Neural cell (in vitro differentiated cells): Measurements from ENCODE around the gene SLC24A3. TPM values are rescaled to one million over a fixed set of nuclear protein-coding genes. Genes with fewer than 3 reads are reported as not detected.

Experiments
- H2AFZ ChIP-seq: fragments of 200-600, 300-800 bp; sonication (generic), shearing (Covaris generic); 2 replicates; pipeline ENCODE4 v1.6.0; 2014; ENCODE audit warnings: low read depth, mild to moderate bottlenecking, antibody characterized with exemption, low read length, moderate library complexity
- H3F3A ChIP-seq: fragments of 200-600 bp; shearing (Covaris generic); 2 replicates; pipeline ENCODE4 v1.6.1; 2016; ENCODE audit warnings: mild to moderate bottlenecking, moderate library complexity, mixed read lengths, antibody characterized with exemption, low read length; ENCODE audit not compliant: insufficient read depth, poor library complexity, severe bottlenecking
- H3K27ac ChIP-seq: fragments of 200-600, 300-800 bp; sonication (generic), shearing (Covaris generic); 2 replicates; pipeline ENCODE4 v1.5.1; 2014; ENCODE audit warnings: mild to moderate bottlenecking, low read length, moderate library complexity
- H3K27me3 ChIP-seq: fragments of 300-800, 200-600 bp; sonication (generic), shearing (Covaris generic); 2 replicates; pipeline ENCODE4 v1.6.0; 2014; ENCODE audit warnings: mild to moderate bottlenecking, low read depth, low read length, moderate library complexity; ENCODE audit not compliant: insufficient read depth
- H3K36me3 ChIP-seq: fragments of 300-800, 200-600 bp; sonication (generic), shearing (Covaris generic); 2 replicates; pipeline ENCODE4 v1.5.1; 2014; ENCODE audit warnings: mild to moderate bottlenecking, antibody characterized with exemption, low read length, moderate library complexity; ENCODE audit not compliant: insufficient read depth
- H3K4me2 ChIP-seq: fragments of 300-800, 200-600 bp; sonication (generic), shearing (Covaris generic); 2 replicates; pipeline ENCODE4 v1.6.0; 2014; ENCODE audit warnings: mild to moderate bottlenecking, low read length
- H3K4me3 ChIP-seq: fragments of 300-800, 200-600 bp; sonication (generic), shearing (Covaris generic); 2 replicates; pipeline ENCODE4 v1.5.1; 2014; ENCODE audit warnings: mild to moderate bottlenecking, low read length, moderate library complexity
- H3K79me2 ChIP-seq: fragments of 200-600 bp; shearing (Covaris generic); replicated peaks from 2 replicates; pipeline ENCODE4 v1.6.0; 2014; ENCODE audit warnings: mild to moderate bottlenecking, low read length, moderate library complexity; ENCODE audit not compliant: insufficient read depth
- H3K9ac ChIP-seq: fragments of 300-800, 200-600 bp; sonication (generic), shearing (Covaris generic); 2 replicates; pipeline ENCODE4 v1.6.1; 2016; ENCODE audit warnings: mild to moderate bottlenecking, low read length, mixed read lengths
- H3K9me2 ChIP-seq: fragments of 200-600 bp; shearing (Covaris generic); 2 replicates; pipeline ENCODE4 v1.6.1; 2016; ENCODE audit warnings: mild to moderate bottlenecking, low read length, mixed read lengths; ENCODE audit not compliant: insufficient read depth
- H3K9me3 ChIP-seq: fragments of 200-600, 300-800 bp; sonication (generic), shearing (Covaris generic); 2 replicates; pipeline ENCODE4 v1.6.1; 2016; ENCODE audit warnings: mild to moderate bottlenecking, mixed run types, low read length, moderate library complexity, mixed read lengths
- H4K20me1 ChIP-seq: fragments of 200-600 bp; shearing (Covaris generic); 2 replicates; pipeline ENCODE4 v1.6.1; 2016; ENCODE audit warnings: mild to moderate bottlenecking, mixed run types; ENCODE audit not compliant: insufficient read depth
- EP300 ChIP-seq: fragments of 450-650 bp; conservative IDR thresholded peaks from 2 replicates; pipeline ENCODE4 v1.6.1; 2014; ENCODE audit warnings: antibody characterized with exemption, mild to moderate bottlenecking, moderate library complexity; ENCODE audit not compliant: poor library complexity, severe bottlenecking
- EZH2 ChIP-seq: fragments of 200-600, 300-800 bp; shearing (Covaris generic), sonication (generic); IDR thresholded peaks from 2 replicates; pipeline ENCODE4 v1.6.1; 2014; ENCODE audit warnings: antibody characterized with exemption, low read length, borderline replicate concordance, mild to moderate bottlenecking; ENCODE audit not compliant: insufficient read depth, poor library complexity, severe bottlenecking
- MXI1 ChIP-seq: fragments of 450-650 bp; conservative IDR thresholded peaks from 2 replicates; pipeline ENCODE4 v1.6.1; 2014; ENCODE audit warnings: antibody characterized with exemption, mild to moderate bottlenecking; ENCODE audit not compliant: poor library complexity, severe bottlenecking
- POLR2AphosphoS5 ChIP-seq: IDR thresholded peaks from 2 replicates; pipeline ENCODE4 v1.6.1; 2012
- RAD21 ChIP-seq: fragments of 450-650 bp; conservative IDR thresholded peaks from 2 replicates; pipeline ENCODE4 v1.6.1; 2014; ENCODE audit warnings: antibody characterized with exemption, mild to moderate bottlenecking, moderate library complexity
- SMC3 ChIP-seq: fragments of 450-650 bp; conservative IDR thresholded peaks from 2 replicates; pipeline ENCODE4 v1.6.1; 2014; ENCODE audit warnings: antibody characterized with exemption, mild to moderate bottlenecking, moderate library complexity; ENCODE audit not compliant: poor library complexity
- TAF1 ChIP-seq: IDR thresholded peaks from 2 replicates; pipeline ENCODE4 v1.6.1; 2012; ENCODE audit warnings: low read depth
- polyA plus RNA-seq: library from polyadenylated mRNA; depleted of rRNA; stranded (reverse); fragments of >200 nt; gene quantifications from 2 replicates; pipeline ENCODE4 v1.2.3, GENCODE V29; 2014
- TF ChIP-seq, protein P1 (sequence below): fragments of 450-650 bp; IDR thresholded peaks from 2 replicates; pipeline ENCODE4 v1.5.1; 2014; ENCODE audit warnings: antibody characterized with exemption, mild to moderate bottlenecking, moderate library complexity; ENCODE audit not compliant: poor library complexity, severe bottlenecking
- TF ChIP-seq, protein P2 (sequence below): IDR thresholded peaks from 2 replicates; pipeline ENCODE4 v1.6.1; 2012; ENCODE audit warnings: borderline replicate concordance

Gene SLC24A3
- polyA plus RNA-seq, 1 donor from 2014 or later, result 6.5 TPM

GRCh38 chr20:19605786-19606485 is 393.5 kb downstream of the SLC24A3 start:
- no peaks in the 10 kb centered on the region for H3K9me2 ChIP-seq
- H3K27ac ChIP-seq, result peak overlapping the region; percentile 15
- H3F3A ChIP-seq, result no peaks in the 10 kb centered on the region
- no peak overlapping the region for H2AFZ ChIP-seq
- H3K9ac ChIP-seq, result no peak overlapping the region
- H3K4me2 ChIP-seq, result no peak overlapping the region
- no peaks in the 10 kb centered on the region for H3K27me3 ChIP-seq
- no peaks in the 10 kb centered on the region for H3K36me3 ChIP-seq
- H4K20me1 ChIP-seq, result no peaks in the 10 kb centered on the region
- no peaks in the 10 kb centered on the region for H3K79me2 ChIP-seq
- peak; percentile 10 for TF ChIP-seq EP300
- no peak for TF ChIP-seq TAF1
- TF ChIP-seq SMC3, result no peak
- TF ChIP-seq RAD21, result no peak
- no peak for TF ChIP-seq MXI1
- TF ChIP-seq, protein P1, sequence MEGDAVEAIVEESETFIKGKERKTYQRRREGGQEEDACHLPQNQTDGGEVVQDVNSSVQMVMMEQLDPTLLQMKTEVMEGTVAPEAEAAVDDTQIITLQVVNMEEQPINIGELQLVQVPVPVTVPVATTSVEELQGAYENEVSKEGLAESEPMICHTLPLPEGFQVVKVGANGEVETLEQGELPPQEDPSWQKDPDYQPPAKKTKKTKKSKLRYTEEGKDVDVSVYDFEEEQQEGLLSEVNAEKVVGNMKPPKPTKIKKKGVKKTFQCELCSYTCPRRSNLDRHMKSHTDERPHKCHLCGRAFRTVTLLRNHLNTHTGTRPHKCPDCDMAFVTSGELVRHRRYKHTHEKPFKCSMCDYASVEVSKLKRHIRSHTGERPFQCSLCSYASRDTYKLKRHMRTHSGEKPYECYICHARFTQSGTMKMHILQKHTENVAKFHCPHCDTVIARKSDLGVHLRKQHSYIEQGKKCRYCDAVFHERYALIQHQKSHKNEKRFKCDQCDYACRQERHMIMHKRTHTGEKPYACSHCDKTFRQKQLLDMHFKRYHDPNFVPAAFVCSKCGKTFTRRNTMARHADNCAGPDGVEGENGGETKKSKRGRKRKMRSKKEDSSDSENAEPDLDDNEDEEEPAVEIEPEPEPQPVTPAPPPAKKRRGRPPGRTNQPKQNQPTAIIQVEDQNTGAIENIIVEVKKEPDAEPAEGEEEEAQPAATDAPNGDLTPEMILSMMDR, result no peak
- TF ChIP-seq, protein P2, sequence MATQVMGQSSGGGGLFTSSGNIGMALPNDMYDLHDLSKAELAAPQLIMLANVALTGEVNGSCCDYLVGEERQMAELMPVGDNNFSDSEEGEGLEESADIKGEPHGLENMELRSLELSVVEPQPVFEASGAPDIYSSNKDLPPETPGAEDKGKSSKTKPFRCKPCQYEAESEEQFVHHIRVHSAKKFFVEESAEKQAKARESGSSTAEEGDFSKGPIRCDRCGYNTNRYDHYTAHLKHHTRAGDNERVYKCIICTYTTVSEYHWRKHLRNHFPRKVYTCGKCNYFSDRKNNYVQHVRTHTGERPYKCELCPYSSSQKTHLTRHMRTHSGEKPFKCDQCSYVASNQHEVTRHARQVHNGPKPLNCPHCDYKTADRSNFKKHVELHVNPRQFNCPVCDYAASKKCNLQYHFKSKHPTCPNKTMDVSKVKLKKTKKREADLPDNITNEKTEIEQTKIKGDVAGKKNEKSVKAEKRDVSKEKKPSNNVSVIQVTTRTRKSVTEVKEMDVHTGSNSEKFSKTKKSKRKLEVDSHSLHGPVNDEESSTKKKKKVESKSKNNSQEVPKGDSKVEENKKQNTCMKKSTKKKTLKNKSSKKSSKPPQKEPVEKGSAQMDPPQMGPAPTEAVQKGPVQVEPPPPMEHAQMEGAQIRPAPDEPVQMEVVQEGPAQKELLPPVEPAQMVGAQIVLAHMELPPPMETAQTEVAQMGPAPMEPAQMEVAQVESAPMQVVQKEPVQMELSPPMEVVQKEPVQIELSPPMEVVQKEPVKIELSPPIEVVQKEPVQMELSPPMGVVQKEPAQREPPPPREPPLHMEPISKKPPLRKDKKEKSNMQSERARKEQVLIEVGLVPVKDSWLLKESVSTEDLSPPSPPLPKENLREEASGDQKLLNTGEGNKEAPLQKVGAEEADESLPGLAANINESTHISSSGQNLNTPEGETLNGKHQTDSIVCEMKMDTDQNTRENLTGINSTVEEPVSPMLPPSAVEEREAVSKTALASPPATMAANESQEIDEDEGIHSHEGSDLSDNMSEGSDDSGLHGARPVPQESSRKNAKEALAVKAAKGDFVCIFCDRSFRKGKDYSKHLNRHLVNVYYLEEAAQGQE, result no peak
- no peaks in the 10 kb centered on the region for H3K9me3 ChIP-seq
- H3K4me3 ChIP-seq, result no peak overlapping the region

DNA sequence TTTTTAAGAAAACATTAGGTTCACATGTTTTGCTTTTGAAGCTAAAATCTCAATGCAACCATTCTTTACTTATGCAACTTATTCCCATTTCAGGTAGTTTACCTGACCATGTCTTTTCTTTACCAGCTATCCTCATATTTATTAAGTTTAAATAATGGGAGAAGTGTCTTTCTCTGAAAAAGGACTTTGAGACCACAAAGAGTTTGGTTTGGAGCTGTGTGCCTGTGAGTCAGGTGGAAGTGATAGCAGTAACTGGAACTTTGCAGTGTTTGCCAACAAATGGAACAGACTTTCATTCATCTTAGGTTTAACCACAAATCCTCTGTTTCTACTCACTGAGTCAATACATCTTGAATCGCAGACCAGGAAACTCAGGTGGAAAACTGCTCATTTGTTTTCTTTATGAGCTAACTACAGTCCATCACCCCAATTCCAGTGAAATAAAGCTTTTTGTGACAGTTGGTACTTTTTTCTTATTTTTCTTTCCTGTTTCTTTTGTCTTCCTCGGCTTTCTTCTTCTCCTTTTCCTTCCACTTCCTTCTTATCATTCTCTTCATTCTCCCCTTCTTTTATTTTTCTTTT is 397.3 kb downstream of the SLC24A3 start:
- H3K27me3 ChIP-seq, result no peaks in the 10 kb centered on the region
- H3K36me3 ChIP-seq, result no peaks in the 10 kb centered on the region
- no peaks in the 10 kb centered on the region for H3K79me2 ChIP-seq
- H3F3A ChIP-seq, result no peaks in the 10 kb centered on the region
- no peaks in the 10 kb centered on the region for H4K20me1 ChIP-seq
- TF ChIP-seq EP300 (no peak), POLR2AphosphoS5 (no peak), MXI1 (no peak), TAF1 (no peak), SMC3 (no peak), EZH2 (no peak), RAD21 (no peak)
- TF ChIP-seq, protein P2, result no peak
- TF ChIP-seq, protein P1, result no peak
- H3K9ac ChIP-seq, result no peak overlapping the region
- H3K9me2 ChIP-seq, result no peaks in the 10 kb centered on the region
- H2AFZ ChIP-seq, result no peak overlapping the region
- H3K9me3 ChIP-seq, result no peaks in the 10 kb centered on the region
- H3K4me2 ChIP-seq, result no peak overlapping the region
- no peak overlapping the region for H3K4me3 ChIP-seq
- H3K27ac ChIP-seq, result no peak overlapping the region
